HFF-Myc (cell line): ENCODE data around the gene HOXD10.

Experiments used
- DNase-seq: peaks from one replicate; pipeline ENCODE4 v3.0.0-alpha.2; 2011; ENCODE audit warnings: low read depth; ENCODE audit errors: extremely low read depth
- H3K4me3 ChIP-seq: replicated peaks from 2 replicates; pipeline ENCODE4 v1.5.1; 2011; ENCODE audit warnings: low read depth, mild to moderate bottlenecking, control low read depth, low read length
- TF ChIP-seq, protein P1 (sequence below): IDR thresholded peaks from 2 replicates; pipeline ENCODE4 v1.5.1; 2012; ENCODE audit warnings: mild to moderate bottlenecking, low read depth, low read length, control low read depth; ENCODE audit errors: missing control alignments

Gene HOXD10

DNA sequence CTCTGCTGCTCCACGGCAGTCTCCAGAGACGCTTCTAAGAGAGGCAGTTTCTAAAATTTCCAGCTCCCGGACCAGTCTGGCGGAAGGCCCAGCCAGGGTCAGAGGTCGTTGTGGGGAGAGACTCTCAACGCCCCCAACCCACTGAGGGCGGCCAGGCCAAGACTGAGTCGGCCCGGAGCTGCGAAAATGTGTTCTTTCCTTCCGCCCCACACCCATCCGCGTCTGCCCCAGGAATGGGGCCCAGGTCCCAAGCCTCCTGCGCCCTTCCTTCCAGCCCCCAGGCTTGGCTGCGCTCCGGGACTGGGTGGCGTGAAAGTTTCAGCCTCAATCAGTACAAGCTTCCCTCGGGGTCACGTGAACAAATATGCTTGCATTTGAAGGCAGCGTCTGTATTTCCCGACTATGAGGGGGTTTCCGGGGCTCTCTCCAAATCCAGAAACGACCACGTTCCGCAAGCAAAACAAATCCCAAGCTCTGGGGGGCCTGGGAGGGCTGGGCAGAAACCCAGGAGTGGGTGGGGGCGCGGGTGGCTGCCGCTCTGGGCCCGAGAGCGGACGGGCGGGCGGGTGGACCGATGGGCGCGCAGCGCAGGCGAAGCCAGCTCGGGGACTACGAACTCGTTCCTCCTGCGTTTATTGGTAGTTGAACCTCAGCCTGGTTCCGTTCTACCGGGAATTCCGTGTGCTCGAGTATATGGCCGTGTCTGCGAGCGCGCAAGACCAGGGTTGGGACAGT, 43.8 kb downstream of the HOXD10 start:
- no peak overlapping the region for H3K4me3 ChIP-seq
- TF ChIP-seq, protein P1, sequence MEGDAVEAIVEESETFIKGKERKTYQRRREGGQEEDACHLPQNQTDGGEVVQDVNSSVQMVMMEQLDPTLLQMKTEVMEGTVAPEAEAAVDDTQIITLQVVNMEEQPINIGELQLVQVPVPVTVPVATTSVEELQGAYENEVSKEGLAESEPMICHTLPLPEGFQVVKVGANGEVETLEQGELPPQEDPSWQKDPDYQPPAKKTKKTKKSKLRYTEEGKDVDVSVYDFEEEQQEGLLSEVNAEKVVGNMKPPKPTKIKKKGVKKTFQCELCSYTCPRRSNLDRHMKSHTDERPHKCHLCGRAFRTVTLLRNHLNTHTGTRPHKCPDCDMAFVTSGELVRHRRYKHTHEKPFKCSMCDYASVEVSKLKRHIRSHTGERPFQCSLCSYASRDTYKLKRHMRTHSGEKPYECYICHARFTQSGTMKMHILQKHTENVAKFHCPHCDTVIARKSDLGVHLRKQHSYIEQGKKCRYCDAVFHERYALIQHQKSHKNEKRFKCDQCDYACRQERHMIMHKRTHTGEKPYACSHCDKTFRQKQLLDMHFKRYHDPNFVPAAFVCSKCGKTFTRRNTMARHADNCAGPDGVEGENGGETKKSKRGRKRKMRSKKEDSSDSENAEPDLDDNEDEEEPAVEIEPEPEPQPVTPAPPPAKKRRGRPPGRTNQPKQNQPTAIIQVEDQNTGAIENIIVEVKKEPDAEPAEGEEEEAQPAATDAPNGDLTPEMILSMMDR: no peak
- no peak for DNase-seq

DNA sequence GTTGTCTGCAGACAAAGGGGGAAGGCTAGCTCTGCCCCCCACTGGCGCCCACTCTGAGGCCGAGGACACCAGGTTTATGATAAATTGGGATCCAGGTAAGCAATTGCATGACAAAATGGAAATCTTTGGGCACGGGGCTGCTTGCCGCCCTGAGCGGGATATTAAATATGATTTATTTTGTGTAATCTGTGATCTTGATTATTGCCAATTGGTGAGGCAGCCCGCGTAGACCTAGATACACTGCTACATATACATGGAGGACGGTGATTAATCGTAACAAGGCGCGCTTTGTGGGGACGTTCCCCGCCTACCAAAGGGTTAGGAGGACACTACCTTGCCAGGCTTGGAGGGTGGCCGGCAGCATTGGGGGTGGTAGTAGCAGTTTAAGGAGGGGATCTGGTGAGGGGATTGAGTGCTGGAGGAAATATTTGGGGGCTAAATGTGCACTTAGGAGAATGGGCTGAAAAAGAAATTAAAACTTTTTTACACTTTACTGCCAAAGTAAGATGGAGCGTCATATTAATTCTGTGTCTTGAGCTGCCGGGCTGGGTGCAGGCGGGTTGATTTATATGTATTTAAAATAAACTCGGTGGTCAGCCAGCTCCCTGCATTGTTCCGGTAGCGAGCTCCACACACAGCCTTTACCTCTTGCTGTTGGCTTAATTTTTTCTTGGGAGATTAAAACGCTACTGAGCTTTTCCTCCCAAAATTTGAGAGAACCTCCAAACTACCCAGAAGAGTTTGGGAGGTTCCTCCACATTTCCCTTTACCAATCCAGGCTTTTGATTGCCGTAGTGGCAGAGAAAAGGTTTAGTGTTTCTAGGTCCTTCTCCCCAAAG, 44.6 kb downstream of the HOXD10 start:
- DNase-seq: no peak
- TF ChIP-seq, protein P1: no peak
- no peak overlapping the region for H3K4me3 ChIP-seq

DNA sequence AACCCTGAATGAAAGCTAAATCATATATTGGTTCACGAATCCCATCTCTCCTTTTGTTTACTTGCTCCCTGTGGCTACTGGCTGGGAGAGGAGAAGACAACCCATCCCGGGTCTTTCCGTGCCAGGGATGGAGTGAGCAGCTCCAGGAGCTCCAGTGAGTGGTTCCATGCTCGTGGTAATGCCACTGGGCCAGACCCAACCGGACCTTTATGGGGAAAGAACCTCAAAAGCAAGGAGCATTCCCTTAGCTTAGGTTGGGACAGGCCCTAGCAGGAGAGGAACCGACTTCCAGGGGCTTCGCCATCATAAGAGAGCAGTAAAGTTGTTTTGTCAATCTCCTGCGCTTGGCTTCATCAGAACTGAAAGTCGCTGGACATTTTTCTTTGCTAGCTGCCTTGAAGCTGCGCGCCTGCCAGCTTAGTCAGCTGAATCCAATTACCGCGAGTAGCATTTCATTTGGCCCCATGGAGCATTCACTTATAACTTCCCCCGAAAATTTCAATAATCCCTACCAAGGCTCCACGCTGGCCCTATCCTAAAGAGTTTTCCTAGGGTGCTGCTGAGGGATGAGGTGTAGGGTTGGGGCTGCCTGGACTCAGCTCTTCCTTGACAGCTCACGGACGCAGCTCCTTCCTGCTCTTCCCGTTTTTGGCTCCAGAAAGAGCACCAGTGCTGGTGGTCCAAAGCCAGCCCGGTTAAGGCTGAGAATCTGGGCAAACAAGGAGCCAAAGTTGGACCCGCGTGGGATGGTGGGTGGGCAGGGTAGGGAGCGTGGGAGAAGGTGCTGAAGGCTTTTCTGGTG, 45.4 kb downstream of the HOXD10 start:
- TF ChIP-seq, protein P1: no peak
- H3K4me3 ChIP-seq: no peak overlapping the region
- no peak for DNase-seq

DNA sequence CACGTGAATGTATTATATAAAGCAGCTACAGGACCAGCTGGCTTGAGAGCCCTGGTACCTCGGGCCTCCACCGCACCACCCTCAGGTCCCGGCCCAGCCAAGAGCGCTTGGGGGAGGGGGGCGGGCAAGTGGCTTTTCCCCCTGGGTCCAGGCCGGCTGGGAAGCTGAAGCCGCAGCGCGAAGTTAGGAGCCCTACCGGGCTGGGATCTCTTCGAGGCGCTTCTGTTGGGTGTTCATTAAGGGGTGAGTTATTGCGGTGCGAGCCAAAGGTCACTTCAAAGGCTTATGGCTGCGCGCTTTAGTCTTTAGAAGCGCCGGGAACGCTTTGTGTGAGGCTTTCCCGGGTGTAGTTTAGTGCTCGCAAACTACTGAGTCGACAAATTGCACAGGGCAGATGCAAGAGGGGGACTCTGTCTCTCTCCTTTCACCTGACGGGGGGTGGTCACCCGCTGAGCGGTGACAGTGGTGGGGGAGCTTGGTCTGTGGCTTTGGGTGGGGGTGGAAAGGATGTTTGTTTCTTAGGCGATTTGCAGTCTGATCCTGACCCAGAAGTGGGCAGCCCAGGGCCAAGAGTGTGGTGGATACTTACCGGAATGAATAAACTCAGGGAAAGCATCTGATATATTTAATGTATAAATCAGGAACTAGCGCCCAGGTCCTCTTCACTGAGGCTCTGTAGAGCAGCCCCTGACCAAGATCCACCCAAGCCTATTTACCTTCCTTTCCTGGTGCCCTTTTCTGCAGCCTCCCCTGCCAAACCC, 46.5 kb downstream of the HOXD10 start:
- H3K4me3 ChIP-seq: no peak overlapping the region
- TF ChIP-seq, protein P1: no peak
- no peak for DNase-seq

DNA sequence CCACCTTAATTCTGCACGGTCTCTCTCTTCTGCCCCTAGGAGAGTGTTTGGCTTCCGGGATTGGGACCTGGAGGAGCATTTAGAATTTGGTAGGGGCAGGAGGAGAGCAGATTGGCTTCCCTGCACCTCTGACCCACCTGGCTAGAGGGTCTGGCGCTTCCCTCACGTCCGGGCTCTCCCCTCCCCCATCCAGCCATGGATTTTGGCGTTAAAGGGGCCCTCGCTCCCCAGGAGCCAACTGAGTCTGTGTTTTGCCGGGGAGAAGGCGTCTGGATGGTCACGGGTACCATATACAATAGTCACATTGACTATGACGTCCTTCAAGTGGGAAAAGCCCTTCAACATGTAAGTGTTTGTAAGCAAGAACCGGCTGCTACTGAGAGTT, 47.1 kb downstream of the HOXD10 start:
- no peak overlapping the region for H3K4me3 ChIP-seq

More for the DNA sequence above, 47.1 kb downstream of the HOXD10 start:
- TF ChIP-seq, protein P1: no peak
- DNase-seq: no peak
